HepG2 (cell line): ENCODE data around the gene TNRC18. TPM values are rescaled to one million over a fixed set of nuclear protein-coding genes. Genes with fewer than 3 reads are reported as not detected.
A peak's percentile ranks its signal among the peaks of the same experiment; 100 is the strongest.

Experiments
- ERF ChIP-seq: IDR thresholded peaks from 2 replicates; pipeline ENCODE4 v1.6.1; 2018; ENCODE audit warnings: missing biosample characterization, missing genetic modification reagents
- GATA4 ChIP-seq: sonication (generic); IDR thresholded peaks from 2 replicates; pipeline ENCODE4 v1.6.1; 2016; ENCODE audit warnings: antibody characterized with exemption, low read depth, borderline replicate concordance
- MTF1 ChIP-seq: sonication (generic); formaldehyde crosslinking; IDR thresholded peaks from 2 replicates; pipeline ENCODE4 v1.5.0; 2020; ENCODE audit warnings: missing genetic modification reagents
- SIX4 ChIP-seq: sonication (generic); formaldehyde crosslinking; IDR thresholded peaks from 2 replicates; pipeline ENCODE4 v1.4.0; 2020; ENCODE audit warnings: missing genetic modification reagents
- SNAPC2 ChIP-seq: sonication (generic); formaldehyde crosslinking; IDR thresholded peaks from 2 replicates; pipeline ENCODE4 v1.8.1; 2022; ENCODE audit warnings: mild to moderate bottlenecking, missing genetic modification reagents
- ZNF24 ChIP-seq: fragments of 450-650 bp; IDR thresholded peaks from 2 replicates; pipeline ENCODE4 v1.6.1; 2017; ENCODE audit warnings: antibody characterized with exemption, mild to moderate bottlenecking
- ZNF33B ChIP-seq: sonication (generic); formaldehyde crosslinking; IDR thresholded peaks from 2 replicates; pipeline ENCODE4 v1.5.1; 2020; ENCODE audit warnings: mild to moderate bottlenecking, missing genetic modification reagents
- ZNF382 ChIP-seq: sonication (generic); formaldehyde crosslinking; IDR thresholded peaks from 2 replicates; pipeline ENCODE4 v1.5.0; 2020; ENCODE audit warnings: missing genetic modification reagents, mild to moderate bottlenecking, borderline replicate concordance
- ZNF383 ChIP-seq: sonication (generic); formaldehyde crosslinking; IDR thresholded peaks from 2 replicates; pipeline ENCODE4 v1.4.0; 2020; ENCODE audit warnings: missing genetic modification reagents, mild to moderate bottlenecking, borderline replicate concordance
- ZNF501 ChIP-seq: sonication (generic); formaldehyde crosslinking; IDR thresholded peaks from 2 replicates; pipeline ENCODE4 v1.5.1; 2020; ENCODE audit warnings: mild to moderate bottlenecking, moderate library complexity, missing genetic modification reagents
- ZNF761 ChIP-seq: sonication (generic); formaldehyde crosslinking; conservative IDR thresholded peaks from 2 replicates; pipeline ENCODE4 v1.4.0; 2020; ENCODE audit warnings: mild to moderate bottlenecking, missing genetic modification reagents
- polyA plus RNA-seq, 8 experiments: library from polyadenylated mRNA; depleted of rRNA in 3 of 8; stranded (reverse) in 7 of 8; unstranded in 1 of 8; fragments of >200 nt; fragmentation: Illumina TruSeq in 4 of 8; extraction: Trizol in 4 of 8; gene quantifications; 2 replicates each; pipeline versions ENCODE4 v1.2.1 to v1.2.3, GENCODE V29; 2011 to 2016; ENCODE audit warnings: low read depth in 4 of 8, missing spikeins in 1 of 8, mixed read lengths in 1 of 8; ENCODE audit not compliant: insufficient read depth in 1 of 8
- total RNA-seq, 5 experiments: library from RNA; depleted of rRNA; stranded (reverse); fragments of >200 nt; fragmentation: Illumina TruSeq; extraction: Trizol; gene quantifications; 2 replicates each; pipeline ENCODE4 v1.2.3, GENCODE V29; 2016; ENCODE audit warnings: low read depth in 1 of 5
- TF ChIP-seq, protein P1 (sequence below): sonication (generic); formaldehyde crosslinking; conservative IDR thresholded peaks from 2 replicates; pipeline ENCODE4 v1.5.0; 2020; ENCODE audit warnings: missing genetic modification reagents
- TF ChIP-seq, protein P2 (sequence below): sonication (generic); formaldehyde crosslinking; IDR thresholded peaks from 2 replicates; pipeline ENCODE4 v1.5.1; 2020; ENCODE audit warnings: mild to moderate bottlenecking, missing genetic modification reagents, borderline replicate concordance
- TF ChIP-seq, protein P3 (sequence below): IDR thresholded peaks from 2 replicates; pipeline ENCODE4 v1.6.1; 2016; ENCODE audit warnings: missing compliant biosample characterization, missing genetic modification reagents, borderline replicate concordance
- TF ChIP-seq, protein P4 (sequence below): sonication (generic); formaldehyde crosslinking; IDR thresholded peaks from 2 replicates; pipeline ENCODE4 v1.4.0; 2020; ENCODE audit warnings: missing genetic modification reagents
- TF ChIP-seq, protein P5 (sequence below): sonication (generic); formaldehyde crosslinking; IDR thresholded peaks from 2 replicates; pipeline ENCODE4 v1.9.0; 2022; ENCODE audit warnings: missing genetic modification reagents, mild to moderate bottlenecking, borderline replicate concordance

TNRC18 gene
- total and polyA plus RNA-seq, 2 of the 13 experiments (the other 11 are each of a cell fraction or from before 2014, with no cell fraction given): 11.7 to 17.4 TPM

DNA sequence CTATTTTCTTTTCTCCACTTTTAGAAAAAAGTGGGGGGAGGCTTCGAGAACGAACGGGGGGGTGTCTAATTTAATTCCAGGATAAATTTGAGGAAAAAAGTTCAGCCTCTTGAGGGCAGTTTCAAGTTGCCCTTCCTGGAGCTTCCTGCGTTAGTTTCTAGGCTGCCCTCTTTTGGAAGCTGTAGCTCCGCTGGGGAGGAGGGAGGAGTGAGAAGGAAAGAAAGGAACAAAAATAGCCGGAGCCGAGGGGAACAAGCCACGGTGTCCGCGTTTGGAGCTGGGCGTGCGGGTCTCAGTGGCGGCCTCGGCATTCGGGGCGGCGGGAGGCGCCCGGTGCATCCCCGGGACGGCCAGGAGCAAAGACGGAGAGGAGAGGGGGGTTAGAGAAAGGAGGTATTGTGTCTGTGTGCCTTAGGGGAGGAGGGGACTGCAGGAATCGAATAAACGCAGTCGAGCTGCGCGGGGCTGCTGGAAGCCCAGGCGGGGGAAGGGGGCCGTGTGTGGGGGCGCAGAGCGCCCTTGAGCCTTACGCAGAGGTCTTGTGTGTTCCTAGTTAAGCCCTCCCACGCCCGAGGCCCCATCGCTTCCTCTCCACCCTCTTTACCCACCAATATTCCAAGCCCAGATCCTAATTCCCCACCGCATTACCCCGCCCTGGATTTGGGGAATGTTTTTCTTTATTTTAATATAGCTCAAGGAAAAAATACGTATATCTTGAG lies 2.0 kb upstream of the TNRC18 start (continued):
- TF ChIP-seq, protein P1, sequence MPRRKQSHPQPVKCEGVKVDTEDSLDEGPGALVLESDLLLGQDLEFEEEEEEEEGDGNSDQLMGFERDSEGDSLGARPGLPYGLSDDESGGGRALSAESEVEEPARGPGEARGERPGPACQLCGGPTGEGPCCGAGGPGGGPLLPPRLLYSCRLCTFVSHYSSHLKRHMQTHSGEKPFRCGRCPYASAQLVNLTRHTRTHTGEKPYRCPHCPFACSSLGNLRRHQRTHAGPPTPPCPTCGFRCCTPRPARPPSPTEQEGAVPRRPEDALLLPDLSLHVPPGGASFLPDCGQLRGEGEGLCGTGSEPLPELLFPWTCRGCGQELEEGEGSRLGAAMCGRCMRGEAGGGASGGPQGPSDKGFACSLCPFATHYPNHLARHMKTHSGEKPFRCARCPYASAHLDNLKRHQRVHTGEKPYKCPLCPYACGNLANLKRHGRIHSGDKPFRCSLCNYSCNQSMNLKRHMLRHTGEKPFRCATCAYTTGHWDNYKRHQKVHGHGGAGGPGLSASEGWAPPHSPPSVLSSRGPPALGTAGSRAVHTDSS (CRISPR knock-in tag): no peak
- TF ChIP-seq ZNF761 (CRISPR knock-in tag) (no peak; the same call in 1 of the 2 replicates), SNAPC2 (CRISPR knock-in tag) (no peak), MTF1 (CRISPR knock-in tag) (no peak), ZNF501 (no peak), ERF (CRISPR knock-in tag) (no peak), GATA4 (no peak), ZNF33B (no peak), SIX4 (CRISPR knock-in tag) (no peak), ZNF382 (CRISPR knock-in tag) (no peak), ZNF383 (CRISPR knock-in tag) (no peak), ZNF24 (no peak)
- TF ChIP-seq, protein P2, sequence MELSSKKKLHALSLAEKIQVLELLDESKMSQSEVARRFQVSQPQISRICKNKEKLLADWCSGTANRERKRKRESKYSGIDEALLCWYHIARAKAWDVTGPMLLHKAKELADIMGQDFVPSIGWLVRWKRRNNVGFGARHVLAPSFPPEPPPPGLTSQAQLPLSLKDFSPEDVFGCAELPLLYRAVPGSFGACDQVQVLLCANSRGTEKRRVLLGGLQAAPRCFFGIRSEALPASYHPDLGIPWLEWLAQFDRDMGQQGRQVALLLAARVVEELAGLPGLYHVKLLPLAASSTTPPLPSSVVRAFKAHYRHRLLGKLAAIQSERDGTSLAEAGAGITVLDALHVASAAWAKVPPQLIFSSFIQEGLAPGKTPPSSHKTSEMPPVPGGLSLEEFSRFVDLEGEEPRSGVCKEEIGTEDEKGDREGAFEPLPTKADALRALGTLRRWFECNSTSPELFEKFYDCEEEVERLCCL (CRISPR knock-in tag): no peak
- TF ChIP-seq, protein P3, sequence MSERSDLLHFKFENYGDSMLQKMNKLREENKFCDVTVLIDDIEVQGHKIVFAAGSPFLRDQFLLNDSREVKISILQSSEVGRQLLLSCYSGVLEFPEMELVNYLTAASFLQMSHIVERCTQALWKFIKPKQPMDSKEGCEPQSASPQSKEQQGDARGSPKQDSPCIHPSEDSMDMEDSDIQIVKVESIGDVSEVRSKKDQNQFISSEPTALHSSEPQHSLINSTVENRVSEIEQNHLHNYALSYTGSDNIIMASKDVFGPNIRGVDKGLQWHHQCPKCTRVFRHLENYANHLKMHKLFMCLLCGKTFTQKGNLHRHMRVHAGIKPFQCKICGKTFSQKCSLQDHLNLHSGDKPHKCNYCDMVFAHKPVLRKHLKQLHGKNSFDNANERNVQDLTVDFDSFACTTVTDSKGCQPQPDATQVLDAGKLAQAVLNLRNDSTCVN (CRISPR knock-in tag): no peak
- TF ChIP-seq, protein P4, sequence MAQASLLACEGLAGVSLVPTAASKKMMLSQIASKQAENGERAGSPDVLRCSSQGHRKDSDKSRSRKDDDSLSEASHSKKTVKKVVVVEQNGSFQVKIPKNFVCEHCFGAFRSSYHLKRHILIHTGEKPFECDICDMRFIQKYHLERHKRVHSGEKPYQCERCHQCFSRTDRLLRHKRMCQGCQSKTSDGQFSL (CRISPR knock-in tag): peak; percentile 35; the same call in 1 of the 2 replicates
- TF ChIP-seq, protein P5, sequence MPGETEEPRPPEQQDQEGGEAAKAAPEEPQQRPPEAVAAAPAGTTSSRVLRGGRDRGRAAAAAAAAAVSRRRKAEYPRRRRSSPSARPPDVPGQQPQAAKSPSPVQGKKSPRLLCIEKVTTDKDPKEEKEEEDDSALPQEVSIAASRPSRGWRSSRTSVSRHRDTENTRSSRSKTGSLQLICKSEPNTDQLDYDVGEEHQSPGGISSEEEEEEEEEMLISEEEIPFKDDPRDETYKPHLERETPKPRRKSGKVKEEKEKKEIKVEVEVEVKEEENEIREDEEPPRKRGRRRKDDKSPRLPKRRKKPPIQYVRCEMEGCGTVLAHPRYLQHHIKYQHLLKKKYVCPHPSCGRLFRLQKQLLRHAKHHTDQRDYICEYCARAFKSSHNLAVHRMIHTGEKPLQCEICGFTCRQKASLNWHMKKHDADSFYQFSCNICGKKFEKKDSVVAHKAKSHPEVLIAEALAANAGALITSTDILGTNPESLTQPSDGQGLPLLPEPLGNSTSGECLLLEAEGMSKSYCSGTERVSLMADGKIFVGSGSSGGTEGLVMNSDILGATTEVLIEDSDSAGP (CRISPR knock-in tag): no peak
